ENCODE data around the gene RGS17.

- TF ChIP-seq, protein P1, sequence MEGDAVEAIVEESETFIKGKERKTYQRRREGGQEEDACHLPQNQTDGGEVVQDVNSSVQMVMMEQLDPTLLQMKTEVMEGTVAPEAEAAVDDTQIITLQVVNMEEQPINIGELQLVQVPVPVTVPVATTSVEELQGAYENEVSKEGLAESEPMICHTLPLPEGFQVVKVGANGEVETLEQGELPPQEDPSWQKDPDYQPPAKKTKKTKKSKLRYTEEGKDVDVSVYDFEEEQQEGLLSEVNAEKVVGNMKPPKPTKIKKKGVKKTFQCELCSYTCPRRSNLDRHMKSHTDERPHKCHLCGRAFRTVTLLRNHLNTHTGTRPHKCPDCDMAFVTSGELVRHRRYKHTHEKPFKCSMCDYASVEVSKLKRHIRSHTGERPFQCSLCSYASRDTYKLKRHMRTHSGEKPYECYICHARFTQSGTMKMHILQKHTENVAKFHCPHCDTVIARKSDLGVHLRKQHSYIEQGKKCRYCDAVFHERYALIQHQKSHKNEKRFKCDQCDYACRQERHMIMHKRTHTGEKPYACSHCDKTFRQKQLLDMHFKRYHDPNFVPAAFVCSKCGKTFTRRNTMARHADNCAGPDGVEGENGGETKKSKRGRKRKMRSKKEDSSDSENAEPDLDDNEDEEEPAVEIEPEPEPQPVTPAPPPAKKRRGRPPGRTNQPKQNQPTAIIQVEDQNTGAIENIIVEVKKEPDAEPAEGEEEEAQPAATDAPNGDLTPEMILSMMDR (IDR thresholded peaks at IDR 0.05) = no peak
- no peak for TF ChIP-seq POLR2A (IDR thresholded peaks at IDR 0.05)
Observed at GRCh38 chr6:153150752-153151440, 19.8 kb upstream of the RGS17 start.

Measured in thyroid gland (tissue), 4 donors.